T-cell (primary cell): ENCODE results near the gene SEC14L6. TPM values are rescaled to one million over a fixed set of nuclear protein-coding genes. Genes with fewer than 3 reads are reported as not detected.

ENCODE experiments used
- ATAC-seq, 4 experiments: fragments of 200-7000 bp in 3 of 4; fragments of 150-1000 bp in 1 of 4; cut with Tn5 transposase; replicated peaks in 1 of 4; 1 replicate in 3 of 4; 2 replicates in 1 of 4; pipeline ENCODE4 v1.10.0; 2021; ENCODE audit warnings: moderate library complexity in 3 of 4, mild to moderate bottlenecking in 2 of 4, moderate number of reproducible peaks in 1 of 4
- CTCF ChIA-PET, 2 donors: fragments of 300-600 bp; sonication (Branson Sonifier 250); formaldehyde crosslinking; loops; one replicate each; lab custom pipeline; 2022; ENCODE audit warnings: antibody characterized with exemption in 2 of 2; lab: Charles Lee
- POLR2A ChIA-PET, 2 donors: fragments of 300-600 bp; sonication (Branson Sonifier 250); formaldehyde crosslinking; loops; one replicate each; lab custom pipeline; 2022; ENCODE audit warnings: antibody characterized with exemption in 2 of 2; lab: Charles Lee
- DNase-seq, 35 experiments: peaks; one replicate each; pipeline versions ENCODE4 v3.0.0 to v3.0.0-alpha.2; 2013 to 2023
- H3K27ac ChIP-seq: one replicate; pipeline ENCODE4 v1.5.1; 2013; ENCODE audit warnings: low read length
- H3K27me3 ChIP-seq, 2 experiments: replicated peaks in 1 of 2; 1 replicate in 1 of 2; 2 replicates in 1 of 2; pipeline versions ENCODE4 v1.6.1 to v1.7.0; 2013; ENCODE audit warnings: low read length in 1 of 2, mixed read lengths in 1 of 2; ENCODE audit not compliant: control insufficient read depth in 2 of 2, insufficient read depth in 2 of 2; ENCODE audit errors: extremely low read depth in 1 of 2
- H3K36me3 ChIP-seq, 2 donors: 1 replicate in 1 of 2; 2 replicates in 1 of 2; pipeline versions ENCODE4 v1.6.1 to v1.7.0; 2013; ENCODE audit warnings: low read length in 1 of 2; ENCODE audit not compliant: control insufficient read depth in 2 of 2, insufficient read depth in 1 of 2; ENCODE audit errors: extremely low read depth in 1 of 2
- H3K4me1 ChIP-seq, 2 experiments: 1 replicate in 1 of 2; 2 replicates in 1 of 2; pipeline versions ENCODE4 v1.6.1 to v1.7.0; 2013; ENCODE audit warnings: low read length in 2 of 2, mixed read lengths in 1 of 2; ENCODE audit not compliant: insufficient read depth in 2 of 2, control insufficient read depth in 1 of 2; ENCODE audit errors: extremely low read depth in 1 of 2
- H3K4me3 ChIP-seq, 2 donors: 1 replicate in 1 of 2; 2 replicates in 1 of 2; pipeline versions ENCODE4 v1.5.1 to v1.7.0; 2013; ENCODE audit warnings: mild to moderate bottlenecking in 2 of 2, low read length in 1 of 2, moderate library complexity in 1 of 2; ENCODE audit not compliant: control insufficient read depth in 1 of 2; ENCODE audit errors: extremely low read depth in 1 of 2
- H3K9me3 ChIP-seq: 2 replicates; pipeline ENCODE4 v1.7.0; 2013
- H3K27ac Mint-ChIP-seq, 2 donors: one replicate each; pipeline ENCODE4 v1.8.0; 2020 to 2021; ENCODE audit warnings: mild to moderate bottlenecking in 2 of 2, mixed read lengths in 2 of 2
- H3K27me3 Mint-ChIP-seq, 2 donors: one replicate each; pipeline ENCODE4 v1.8.0; 2021 to 2022; ENCODE audit warnings: mixed read lengths in 2 of 2
- H3K36me3 Mint-ChIP-seq: one replicate; pipeline ENCODE4 v1.8.0; 2021; ENCODE audit warnings: mixed read lengths
- H3K4me1 Mint-ChIP-seq, 3 donors: one replicate each; pipeline ENCODE4 v1.8.0; 2020 to 2022; ENCODE audit warnings: mixed read lengths in 3 of 3, mild to moderate bottlenecking in 1 of 3
- H3K4me3 Mint-ChIP-seq, 3 donors: one replicate each; pipeline ENCODE4 v1.8.0; 2020 to 2022; ENCODE audit warnings: mild to moderate bottlenecking in 3 of 3, mixed read lengths in 3 of 3, moderate library complexity in 3 of 3
- H3K9me3 Mint-ChIP-seq, 3 donors: one replicate each; pipeline ENCODE4 v1.8.0; 2020 to 2022; ENCODE audit warnings: mixed read lengths in 3 of 3
- WGBS: methylation state at CpG from one replicate; pipeline ENCODE4 v1.1.5; 2013; ENCODE audit warnings: missing lambda C conversion rate; ENCODE audit not compliant: insufficient coverage; 5-methylcytosine and 5-hydroxymethylcytosine counted together
- total RNA-seq, 35 experiments: library from RNA in 6 of 35; stranded (reverse) in 6 of 35; fragments of 120-200 nt in 1 of 35; gene quantifications; one replicate each; pipeline versions ENCODE4 v1.2.1 to v1.2.4 and lab custom pipeline; 2013 to 2026

The SEC14L6 gene
- total RNA-seq, 5 donors from 2014 or later (not counting 1 experiment from before 2014, with no cell fraction given): 0.13 TPM; not detected in 4

- POLR2A ChIA-PET: no interaction called here
- H3K9me3 ChIP-seq: no peaks in the 10 kb centered on the region
- peaks cover 0 to 2% (median 0%) of the 10 kb centered on the region in 3 donors for H3K4me1 Mint-ChIP-seq
These were observed 11.4 kb downstream of the SEC14L6 start for GRCh38 chr22:30535182-30535581.

GRCh38 chr22:30531651-30532608, 14.6 kb downstream of the SEC14L6 start:
- Histone ChIP-seq H3K4me1 (no peaks in the 10 kb centered on the region), H3K9me3 (no peaks in the 10 kb centered on the region), H3K36me3 (no peaks in the 10 kb centered on the region), H3K27ac (no peak overlapping the region), H3K27me3 (peaks cover 0 to 20% of the 10 kb centered on the region in 2 experiments), H3K4me3 (no peak overlapping the region)
- 87% methylated on average over 9 of the region's 17 CpGs for WGBS
- ChIA-PET POLR2A (interaction anchor here in 1 of 2 donors (0.5 kb wide), 1 partner anchor 206 kb away, joined by 6 read pairs; no protein-coding TSS in a partner anchor), CTCF (no interaction called here)
- H3K4me3 Mint-ChIP-seq: no peak overlapping the region
- DNase-seq: no peak
- peaks cover 4 to 7% of the 10 kb centered on the region in 2 donors for H3K27me3 Mint-ChIP-seq
- no peaks in the 10 kb centered on the region for H3K36me3 Mint-ChIP-seq
- ATAC-seq: no peak
- H3K27ac Mint-ChIP-seq: no peak overlapping the region
- no peaks in the 10 kb centered on the region for H3K9me3 Mint-ChIP-seq
- peaks cover 0 to 2% (median 0%) of the 10 kb centered on the region in 3 donors for H3K4me1 Mint-ChIP-seq

More at GRCh38 chr22:30535182-30535581, 11.4 kb downstream of the SEC14L6 start:
- H3K4me3 Mint-ChIP-seq: no peak overlapping the region
- Histone ChIP-seq H3K27ac (no peak overlapping the region), H3K4me1 (no peaks in the 10 kb centered on the region), H3K36me3 (no peaks in the 10 kb centered on the region), H3K27me3 (peaks cover 2 to 24% of the 10 kb centered on the region in 2 experiments), H3K4me3 (no peak overlapping the region)
- WGBS: 90% methylated on average over 4 of the region's 4 CpGs
- no peaks in the 10 kb centered on the region for H3K36me3 Mint-ChIP-seq
- no peaks in the 10 kb centered on the region for H3K9me3 Mint-ChIP-seq
- DNase-seq (no peak), ATAC-seq (no peak)
- CTCF ChIA-PET: no interaction called here
- no peak overlapping the region for H3K27ac Mint-ChIP-seq
- peaks cover 9 to 12% of the 10 kb centered on the region in 2 donors for H3K27me3 Mint-ChIP-seq

- ATAC-seq (no peak), DNase-seq (no peak)
- Mint-ChIP-seq H3K9me3 (no peaks in the 10 kb centered on the region), H3K4me3 (no peak overlapping the region), H3K27ac (no peak overlapping the region), H3K36me3 (no peaks in the 10 kb centered on the region), H3K4me1 (no peaks in the 10 kb centered on the region), H3K27me3 (peaks cover 9 to 12% of the 10 kb centered on the region in 2 donors)
- peaks cover 0 to 38% of the 10 kb centered on the region in 2 experiments for H3K27me3 ChIP-seq
- no peaks in the 10 kb centered on the region for H3K9me3 ChIP-seq
- no peak overlapping the region for H3K27ac ChIP-seq
- no peak overlapping the region for H3K4me3 ChIP-seq
- ChIA-PET CTCF (no interaction called here), POLR2A (no interaction called here)
- no peaks in the 10 kb centered on the region for H3K36me3 ChIP-seq
- H3K4me1 ChIP-seq: no peaks in the 10 kb centered on the region
- no CpG with 5 or more reads among the region's 4 CpGs for WGBS
These were observed 19.9 kb downstream of the SEC14L6 start for GRCh38 chr22:30526656-30527055.

GRCh38 chr22:30523646-30524489, 22.7 kb downstream of the SEC14L6 start:
- Mint-ChIP-seq H3K4me1 (no peaks in the 10 kb centered on the region), H3K4me3 (no peak overlapping the region), H3K9me3 (no peaks in the 10 kb centered on the region), H3K36me3 (no peaks in the 10 kb centered on the region), H3K27me3 (peaks cover 9% of the 10 kb centered on the region in 2 donors), H3K27ac (no peak overlapping the region)
- H3K4me1 ChIP-seq: no peaks in the 10 kb centered on the region
- no peak overlapping the region for H3K4me3 ChIP-seq
- ATAC-seq: no peak
- H3K9me3 ChIP-seq: no peaks in the 10 kb centered on the region
- CTCF ChIA-PET: no interaction called here
- no peaks in the 10 kb centered on the region for H3K36me3 ChIP-seq
- peaks cover 0 to 40% of the 10 kb centered on the region in 2 experiments for H3K27me3 ChIP-seq
- POLR2A ChIA-PET: no interaction called here
- no peak overlapping the region for H3K27ac ChIP-seq
- WGBS: 84% methylated on average over 3 of the region's 8 CpGs
- no peak for DNase-seq

- CTCF ChIA-PET: no interaction called here
- no peaks in the 10 kb centered on the region for H3K9me3 Mint-ChIP-seq
- H3K36me3 Mint-ChIP-seq: no peaks in the 10 kb centered on the region
- H3K27ac Mint-ChIP-seq: no peak overlapping the region
- Histone ChIP-seq H3K9me3 (no peaks in the 10 kb centered on the region), H3K4me3 (no peak overlapping the region), H3K27ac (no peak overlapping the region), H3K27me3 (peaks cover 0 to 35% of the 10 kb centered on the region in 2 experiments), H3K4me1 (no peaks in the 10 kb centered on the region), H3K36me3 (no peaks in the 10 kb centered on the region)
- DNase-seq: no peak
- H3K4me1 Mint-ChIP-seq: no peaks in the 10 kb centered on the region
- ATAC-seq: no peak
- H3K27me3 Mint-ChIP-seq: peaks cover 9 to 15% of the 10 kb centered on the region in 2 donors
- no peak overlapping the region for H3K4me3 Mint-ChIP-seq
- 76% methylated on average over 3 of the region's 5 CpGs for WGBS
- POLR2A ChIA-PET: no interaction called here
These were observed 25.0 kb downstream of the SEC14L6 start for GRCh38 chr22:30521368-30522156.
